22Rv1 (cell line): ENCODE data around the gene TEFM.
"Not testable (repeated sequence)": the region's sequence is repeated elsewhere in the genome, so short reads cannot be mapped to it uniquely, and the experiment has no call there.

Experiments used
- CTCF ChIP-seq: fragments of 450-650 bp; IDR thresholded peaks from 2 replicates; pipeline ENCODE4 v1.5.1; 2017; ENCODE audit warnings: mild to moderate bottlenecking
- ZFX ChIP-seq: fragments of 450-650 bp; IDR thresholded peaks from 2 replicates; pipeline ENCODE4 v1.6.1; 2017; ENCODE audit warnings: antibody characterized with exemption, borderline replicate concordance

- TF ChIP-seq CTCF, ZFX: not testable (repeated sequence)
Measured at GRCh38 chr17:30931582-30931981, 25.5 kb upstream of the TEFM start.
